Measurements from ENCODE around the gene TMEM255A. TPM values are rescaled to one million over a fixed set of nuclear protein-coding genes. Genes with fewer than 3 reads are reported as not detected.

Gene TMEM255A
- total and polyA plus RNA-seq, 2 of the 4 experiments (the other 2 are of a cell fraction), result 0.03 TPM; not detected in 1

DNA sequence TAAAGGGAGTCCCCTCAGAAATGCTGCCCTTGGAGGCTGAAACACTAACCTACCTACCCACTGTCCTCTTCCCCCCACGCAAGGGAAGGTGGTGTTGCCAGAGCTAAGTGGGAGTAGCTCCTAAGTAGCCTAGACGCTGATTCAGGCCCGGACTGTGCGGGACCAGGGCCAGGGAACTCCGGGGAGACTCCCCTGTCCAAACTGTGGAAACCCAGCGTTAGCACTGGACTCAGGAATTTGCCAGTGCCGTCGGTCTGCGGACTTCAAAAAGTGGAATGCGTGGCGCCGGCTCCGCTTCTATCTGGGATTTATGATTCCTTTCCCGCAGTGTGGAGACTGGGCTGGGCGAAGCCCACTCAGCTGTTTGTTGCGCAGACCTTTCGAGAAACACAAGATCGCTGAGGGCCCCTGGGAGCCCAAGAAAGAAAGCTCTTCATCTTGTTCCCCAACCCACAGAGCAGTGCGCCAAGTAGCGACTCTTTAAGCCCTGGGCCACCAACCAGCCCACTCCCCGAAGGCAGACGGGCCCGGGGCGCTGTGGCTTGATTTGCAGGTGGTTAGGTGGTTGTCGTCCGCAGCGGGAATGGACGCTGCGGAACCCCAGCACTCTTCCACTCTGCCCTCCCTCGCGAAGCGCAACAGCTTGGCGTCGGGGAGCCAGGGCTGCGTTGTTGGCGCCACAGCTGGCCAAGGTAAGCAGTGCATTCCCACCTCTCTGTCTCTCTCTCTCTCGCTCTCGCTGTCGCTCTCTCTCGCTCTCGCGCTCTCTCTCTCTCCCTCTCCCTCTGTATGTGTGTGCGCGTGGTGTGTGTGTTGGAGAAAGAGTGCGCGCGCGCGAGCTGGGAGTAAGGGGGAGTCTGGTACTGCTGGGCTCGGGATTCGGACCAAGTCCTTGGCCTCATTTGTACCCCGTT, 2.0 kb downstream of the TMEM255A start (continued):
- TF ChIP-seq MAFK (IDR thresholded peaks at IDR 0.05; ENCODE audit: low read depth, low read length), result no peak
- no peak for TF ChIP-seq CEBPB (IDR thresholded peaks at IDR 0.05; ENCODE audit: low read depth, low read length)

DNA sequence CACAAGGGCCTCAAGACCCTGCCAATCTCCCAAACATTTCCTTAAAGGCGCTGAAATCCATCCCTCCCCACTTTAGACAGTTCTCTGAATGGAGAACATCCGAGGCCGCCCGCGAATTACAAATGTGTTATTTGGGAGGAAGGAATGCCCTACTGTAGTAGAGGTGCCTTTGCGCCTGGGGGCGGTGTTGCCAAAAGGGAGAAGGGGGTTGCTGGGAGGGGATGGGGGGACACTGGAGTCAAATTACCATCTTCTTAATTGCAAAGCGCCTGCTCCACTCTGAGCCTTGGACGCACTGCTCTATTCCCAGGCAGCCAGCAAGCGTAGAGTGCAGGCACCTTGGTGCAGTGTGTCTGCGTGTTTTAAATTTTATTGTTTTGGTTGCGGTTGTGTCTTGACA, 2.7 kb downstream of the TMEM255A start:
- Histone ChIP-seq H3K27ac (ENCODE audit: insufficient read depth, low read length) (no peak overlapping the region), H2BK5ac (ENCODE audit: low read depth, low read length, poor library complexity, severe bottlenecking) (no peak overlapping the region), H3K4me2 (ENCODE audit: low read depth, low read length) (no peak overlapping the region), H4K5ac (ENCODE audit: low read depth, low read length) (no peak overlapping the region), H3K4me3 (ENCODE audit: insufficient read depth, low read depth, low read length) (no peak overlapping the region), H3K4me1 (ENCODE audit: control insufficient read depth, insufficient read depth, low read length) (no peaks in the 10 kb centered on the region), H3K23ac (ENCODE audit: low read depth, low read length) (no peak overlapping the region), H3K56ac (ENCODE audit: extremely low read depth, insufficient read depth, low read length) (no peak overlapping the region), H2AFZ (replicated peaks; ENCODE audit: low read length, poor library complexity) (no peak overlapping the region), H3K79me1 (ENCODE audit: low read depth in 1 of 2, low read length in 2 of 2) (no peaks in the 10 kb centered on the region), H4K20me1 (ENCODE audit: insufficient read depth, low read length) (no peaks in the 10 kb centered on the region; the same call in 1 of the 2 replicates), H4K8ac (ENCODE audit: low read depth in 2 of 2, low read length in 2 of 2) (no peak overlapping the region), H3K14ac (replicated peaks; ENCODE audit: low read depth, low read length) (no peak overlapping the region), H3K18ac (ENCODE audit: low read depth, low read length) (no peak overlapping the region), H2BK15ac (ENCODE audit: low read depth, low read length) (no peak overlapping the region), H3K9me1 (ENCODE audit: insufficient read depth, low read length) (no peaks in the 10 kb centered on the region), H2AK9ac (replicated peaks; ENCODE audit: low read depth, low read length, poor library complexity) (no peak overlapping the region), H2BK20ac (ENCODE audit: low read depth, low read length) (no peak overlapping the region), H2BK120ac (ENCODE audit: low read depth, low read length) (no peak overlapping the region), H2AK5ac (ENCODE audit: low read depth, low read length) (no peak overlapping the region), H3K27me3 (ENCODE audit: control insufficient read depth, insufficient read depth, low read length) (peaks cover 39% of the 10 kb centered on the region), H3K4ac (ENCODE audit: low read depth, low read length) (no peak overlapping the region), H4K91ac (ENCODE audit: insufficient read depth, low read depth, low read length) (no peak overlapping the region), H3K9me3 (ENCODE audit: control insufficient read depth, insufficient read depth, low read length) (peaks cover 2% of the 10 kb centered on the region; the same call in 1 of the 2 replicates), H3K36me3 (ENCODE audit: control insufficient read depth, insufficient read depth, low read length) (no peaks in the 10 kb centered on the region), H3K9ac (ENCODE audit: low read depth, low read length) (no peak overlapping the region)
- no CpG with 5 or more reads among the region's 12 CpGs for WGBS, 2 experiments (ENCODE audit: extremely low coverage in 2 of 2, insufficient read length in 1 of 2)
- dilution Hi-C loops (cut with HindIII; ENCODE audit: low sequenced_read_pairs, unreplicated experiment), result no loop called here
- ChIA-PET POLR2A (ENCODE audit: unreplicated experiment) (no interaction called here), CTCF (no interaction called here)
- intact Hi-C loops (cut with micrococcal nuclease), result no loop called here
- in situ Hi-C loops (cut with MboI; ENCODE audit: low sequenced_read_pairs), result no loop called here
- no peak for ATAC-seq (ENCODE audit: low read depth)
- no TSS peak for BruUV-seq (replicated peaks)
- TF ChIP-seq MXI1 (IDR thresholded peaks at IDR 0.05; ENCODE audit: borderline replicate concordance, low read depth, low read length), result no peak
- DNase-seq, result no peak
